NCI-H69 (cell line): ENCODE measurements around the gene KCTD6.
"Not testable (repeated sequence)": the region's sequence is repeated elsewhere in the genome, so short reads cannot be mapped to it uniquely, and the experiment has no call there.

ENCODE experiments used
- DNase-seq: peaks from one replicate; lab custom pipeline; 2025; lab: John Stamatoyannopoulos, UW

KCTD6 gene

GRCh38 chr3:58524326-58524888, 32.5 kb downstream of the KCTD6 start:
- peak; percentile 13 for DNase-seq

GRCh38 chr3:58526515-58526957, 34.6 kb downstream of the KCTD6 start:
- peak; percentile 86 for DNase-seq

GRCh38 chr3:58527440-58527839, 35.5 kb downstream of the KCTD6 start:
- not testable (repeated sequence) for DNase-seq

GRCh38 chr3:58528629-58529028, 36.7 kb downstream of the KCTD6 start:
- peak; percentile 82 for DNase-seq

GRCh38 chr3:58529516-58530353, 37.8 kb downstream of the KCTD6 start:
- DNase-seq: peak; percentile 56

GRCh38 chr3:58530354-58530865, 38.5 kb downstream of the KCTD6 start:
- DNase-seq: no peak

- no peak for DNase-seq
Measured at GRCh38 chr3:58531555-58531954, 39.7 kb downstream of the KCTD6 start.

GRCh38 chr3:58531956-58532355, 40.1 kb downstream of the KCTD6 start:
- DNase-seq: peak; percentile 45

GRCh38 chr3:58532794-58533220, 40.9 kb downstream of the KCTD6 start:
- DNase-seq: peak; percentile 76

- no peak for DNase-seq
Measured at GRCh38 chr3:58534592-58535494, 42.9 kb downstream of the KCTD6 start.

GRCh38 chr3:58535531-58536500, 43.9 kb downstream of the KCTD6 start:
- DNase-seq: peak; percentile 26

GRCh38 chr3:58536501-58537411, 44.9 kb downstream of the KCTD6 start, which contains the start of gene ACOX2:
Gene ACOX2, minus strand, starts transcription at chr3:58537190. Its CDS starts 2,084 bp downstream, at chr3:58535106.
- DNase-seq: no peak

GRCh38 chr3:58537412-58538301, 45.8 kb downstream of the KCTD6 start:
- no peak for DNase-seq

GRCh38 chr3:58539626-58540025, 47.7 kb downstream of the KCTD6 start:
- DNase-seq: no peak

GRCh38 chr3:58540176-58540858, 48.4 kb downstream of the KCTD6 start:
- no peak for DNase-seq

- DNase-seq: no peak
Measured at GRCh38 chr3:58544541-58544940, 52.6 kb downstream of the KCTD6 start.

- DNase-seq: no peak
Measured at GRCh38 chr3:58551636-58552180, 59.8 kb downstream of the KCTD6 start.
